HG02759 (cell line): ENCODE data around the gene GMDS.
"Not testable (repeated sequence)": the region's sequence is repeated elsewhere in the genome, so short reads cannot be mapped to it uniquely, and the experiment has no call there.

Source experiments
- ATAC-seq: cut with Tn5 transposase; IDR thresholded peaks from one replicate; pipeline ENCODE4 v1.9.1; 2021; ENCODE audit warnings: mild to moderate bottlenecking, moderate library complexity; ENCODE audit not compliant: unreplicated experiment

GMDS gene

GRCh38 chr6:1848752-1849151 lies 396.7 kb downstream of the GMDS start:
- ATAC-seq: no peak

- no peak for ATAC-seq
Measured at GRCh38 chr6:1846611-1847010, 398.8 kb downstream of the GMDS start.

DNA sequence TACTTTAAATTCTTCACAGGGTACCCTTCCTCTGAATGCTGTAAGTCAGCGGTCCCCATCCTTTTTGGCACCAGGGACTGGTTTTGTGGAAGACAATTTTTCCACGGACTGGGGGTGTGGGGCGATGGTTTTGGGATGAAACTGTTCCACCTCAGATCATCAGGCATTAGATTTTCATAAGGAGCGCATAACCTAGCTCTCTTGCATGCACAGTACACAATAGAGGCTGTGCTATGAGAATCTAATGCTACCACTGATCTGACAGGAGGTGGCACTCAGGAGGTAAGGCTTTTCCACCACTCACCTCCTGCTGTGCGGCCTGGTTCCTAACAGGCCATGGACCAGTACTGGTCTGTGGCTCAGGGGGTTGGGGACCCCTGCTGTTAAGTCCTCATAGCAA lies 399.9 kb downstream of the GMDS start:
- not testable (repeated sequence) for ATAC-seq

- ATAC-seq: no peak
Measured at GRCh38 chr6:1842334-1842733, 403.1 kb downstream of the GMDS start.

DNA sequence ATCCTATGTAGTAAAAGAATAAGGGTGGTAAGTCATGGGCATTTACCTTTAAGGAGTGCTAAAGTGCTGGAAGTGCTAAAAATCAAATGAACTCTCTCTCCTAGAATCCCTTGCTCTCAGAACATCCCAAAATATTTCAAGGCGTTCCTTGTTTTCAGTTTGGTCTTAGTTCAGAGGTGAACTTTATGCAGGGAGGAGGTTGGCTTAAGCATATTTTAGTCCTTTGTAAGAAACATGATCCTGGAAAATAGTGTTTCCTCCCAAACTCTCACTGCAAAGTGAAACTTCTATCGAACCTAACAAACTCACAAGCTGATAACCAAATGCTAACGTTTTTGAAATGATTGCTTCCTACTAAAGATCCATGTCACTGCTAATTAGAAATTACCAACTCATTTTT lies 404.3 kb downstream of the GMDS start:
- no peak for ATAC-seq

GRCh38 chr6:1840491-1841121 lies 404.8 kb downstream of the GMDS start:
- no peak for ATAC-seq

DNA sequence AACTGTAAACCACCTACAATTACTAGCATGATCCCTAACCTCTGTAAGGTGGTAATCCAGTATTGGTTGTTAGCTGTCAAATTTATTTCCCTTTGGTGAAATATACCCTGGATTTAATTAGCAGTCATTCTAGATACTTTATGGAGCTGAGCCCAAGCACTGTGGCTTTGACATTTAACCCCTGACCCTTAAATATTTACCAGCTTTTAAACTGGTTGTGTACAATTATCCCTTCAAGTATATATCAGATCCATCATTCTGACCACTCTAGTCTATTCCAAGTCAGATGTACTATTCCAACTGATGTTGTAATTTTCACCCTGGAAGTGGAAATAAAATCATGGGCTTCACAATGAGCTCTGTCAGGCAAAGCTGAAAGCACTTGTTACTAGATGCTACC lies 406.0 kb downstream of the GMDS start:
- no peak for ATAC-seq

GRCh38 chr6:1838604-1839213 lies 406.7 kb downstream of the GMDS start:
- ATAC-seq: no peak

- no peak for ATAC-seq
Measured at GRCh38 chr6:1837826-1838225, 407.6 kb downstream of the GMDS start.

DNA sequence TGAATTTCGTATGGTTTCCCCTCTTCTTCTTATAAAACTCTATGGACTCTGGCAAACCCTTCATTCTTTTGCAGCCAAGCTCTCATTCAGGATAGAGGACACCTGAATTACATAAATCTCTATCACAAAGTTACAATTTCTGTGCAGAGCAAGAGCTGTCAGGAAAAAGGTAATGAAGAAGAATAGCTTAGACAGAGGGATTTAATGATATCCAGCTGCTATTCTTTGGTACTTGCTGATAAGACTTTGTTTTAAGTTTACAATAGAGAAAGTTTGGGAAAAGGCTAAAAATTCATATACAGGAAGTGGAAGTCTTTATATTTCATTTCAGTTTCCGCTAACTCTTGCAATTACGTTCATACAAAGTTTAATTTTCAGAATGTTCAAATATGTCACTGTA lies 408.7 kb downstream of the GMDS start:
- ATAC-seq: no peak

DNA sequence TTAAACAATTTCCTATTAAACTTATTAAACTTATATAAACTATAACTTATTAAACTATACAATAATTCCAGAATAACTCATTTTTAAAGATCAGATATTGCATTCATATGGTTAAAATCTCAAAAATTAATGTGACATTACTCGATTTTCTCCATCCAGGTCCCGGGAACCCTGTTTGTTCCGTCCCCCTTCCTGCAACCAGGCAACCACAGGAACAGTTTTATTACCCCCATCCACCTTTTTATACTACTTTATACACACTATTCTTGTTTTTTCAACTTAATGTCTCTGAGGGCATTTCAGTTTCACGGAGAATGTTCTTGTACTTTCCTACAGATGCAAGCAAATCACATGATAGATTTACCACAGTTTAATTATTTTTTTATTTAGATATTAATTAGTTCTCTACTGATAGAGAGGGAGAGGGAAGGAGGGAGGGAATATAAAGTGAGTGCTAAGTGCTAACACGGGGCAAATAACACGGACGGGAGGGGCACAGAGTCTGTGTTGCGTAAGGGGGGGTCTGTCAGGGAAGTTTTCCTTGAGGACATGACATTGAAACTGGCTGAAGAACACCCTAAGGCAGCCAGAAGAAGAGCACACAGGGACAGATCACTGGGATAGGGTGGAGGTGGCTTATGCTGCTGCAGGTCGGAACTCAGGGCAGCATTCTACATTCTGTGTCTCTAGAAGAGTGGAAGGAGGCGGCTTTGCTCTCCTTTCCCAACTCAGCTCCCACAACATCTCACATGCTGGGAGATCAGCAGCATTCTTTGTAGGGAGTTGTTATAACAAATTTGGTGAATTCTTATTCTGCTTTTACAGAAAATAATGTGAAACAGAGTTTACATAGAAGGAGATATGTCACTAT lies 410.5 kb downstream of the GMDS start:
- no peak for ATAC-seq

GRCh38 chr6:1834207-1834606 lies 411.2 kb downstream of the GMDS start:
- no peak for ATAC-seq

DNA sequence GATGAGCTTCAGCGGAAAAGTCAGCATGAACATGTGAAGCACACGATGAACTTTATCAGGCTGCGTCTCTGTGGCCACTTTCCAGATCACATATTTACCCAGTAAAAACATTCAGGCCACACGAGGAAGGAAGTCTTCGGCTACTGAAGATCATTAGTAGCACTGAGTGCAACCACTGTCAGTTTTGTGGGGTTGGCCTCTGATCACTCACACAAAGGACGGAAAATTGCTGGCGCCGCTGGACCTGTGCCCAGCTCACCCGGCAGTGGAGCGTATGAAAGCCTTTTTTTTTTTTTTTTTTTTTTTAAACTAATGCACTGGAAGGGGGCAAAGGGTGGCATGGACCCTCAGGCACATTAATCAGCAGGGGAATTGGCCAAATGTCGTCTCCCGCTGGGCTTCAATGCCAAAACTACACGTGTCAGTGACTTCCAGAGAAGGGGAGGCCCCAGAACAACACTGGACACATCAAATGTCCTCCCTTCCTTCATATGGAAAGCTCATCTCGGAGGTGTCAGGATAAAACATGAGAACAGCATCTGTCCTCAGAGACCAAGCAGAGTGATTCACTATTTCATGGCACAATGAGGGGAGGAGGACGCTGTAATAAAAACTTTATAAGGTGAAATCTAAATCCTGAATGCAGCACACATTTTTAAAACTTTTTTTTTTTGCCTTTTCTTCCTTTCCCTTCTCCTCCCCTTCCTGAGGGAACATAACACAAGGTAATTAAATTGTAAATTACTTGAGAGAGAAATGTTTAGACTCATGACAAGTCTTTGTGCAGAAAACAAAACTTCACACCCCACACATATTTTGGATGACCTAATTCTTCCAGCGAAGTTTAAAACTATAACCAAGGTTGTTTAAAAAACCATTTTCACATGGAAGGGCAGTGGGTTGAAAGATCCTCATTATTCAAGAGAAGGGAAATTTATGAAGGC lies 412.3 kb downstream of the GMDS start:
- ATAC-seq: no peak

- no peak for ATAC-seq
Measured at GRCh38 chr6:1832358-1832757, 413.0 kb downstream of the GMDS start.

- no peak for ATAC-seq
Measured at GRCh38 chr6:1827984-1828793, 417.2 kb downstream of the GMDS start.

GRCh38 chr6:1825926-1826325 lies 419.5 kb downstream of the GMDS start:
- ATAC-seq: no peak

DNA sequence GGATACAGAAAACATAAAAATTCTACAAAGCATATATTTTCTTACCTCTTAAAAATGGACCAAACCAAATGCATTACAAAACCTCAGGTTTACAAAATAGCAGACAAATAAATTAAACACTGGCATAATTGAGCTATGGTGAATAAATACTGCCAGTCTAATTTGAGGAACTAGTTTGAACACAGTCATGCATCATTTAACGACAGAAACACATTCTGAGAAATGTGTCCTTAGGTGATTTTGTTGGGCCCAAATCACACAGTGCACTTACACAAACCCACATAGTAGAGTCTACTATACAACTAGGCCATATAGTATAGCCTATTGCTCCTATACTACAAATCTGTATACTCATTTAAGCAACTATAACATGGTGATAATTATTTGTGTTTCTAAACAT lies 420.1 kb downstream of the GMDS start:
- ATAC-seq: no peak

- ATAC-seq: no peak
Measured at GRCh38 chr6:1821513-1822183, 423.8 kb downstream of the GMDS start.

DNA sequence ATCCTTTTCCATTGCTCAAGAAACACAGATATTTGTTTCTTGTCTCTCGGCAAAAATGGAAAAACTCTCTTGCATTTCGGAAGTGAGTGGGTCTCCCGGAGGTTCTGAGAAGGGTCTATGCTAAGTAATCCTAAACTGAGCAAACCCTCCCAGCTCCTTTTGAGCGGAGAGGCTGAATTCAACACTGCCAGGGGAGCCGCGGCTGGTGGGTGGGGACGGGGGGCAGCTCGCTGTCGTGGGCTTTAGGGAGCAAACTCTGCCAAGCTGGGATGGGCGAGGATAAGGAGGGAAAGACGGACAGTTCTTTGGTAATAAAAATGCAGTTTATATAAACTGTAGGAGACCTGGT lies 424.3 kb downstream of the GMDS start:
- no peak for ATAC-seq

- ATAC-seq: no peak
Measured at GRCh38 chr6:1820714-1821113, 424.7 kb downstream of the GMDS start.
